ENCODE data around the gene HOATZ.

Gene HOATZ

GRCh38 chr11:111557425-111558111 is 43.0 kb downstream of the HOATZ start:
- peaks cover 9% of the 10 kb centered on the region; the same call in 1 of the 2 replicates for H3K9me3 ChIP-seq (ENCODE audit: insufficient read depth, low read depth, low read length)
- H2AFZ ChIP-seq (ENCODE audit: low read length): no peak overlapping the region
- no peaks in the 10 kb centered on the region; the same call in 1 of the 2 replicates for H3K36me3 ChIP-seq (ENCODE audit: insufficient read depth, low read length)

GRCh38 chr11:111559800-111560464 is 45.4 kb downstream of the HOATZ start:
- Histone ChIP-seq H3F3A (ENCODE audit: low read depth) (no peaks in the 10 kb centered on the region), H3K4me3 (ENCODE audit: low read length, poor library complexity, severe bottlenecking) (no peak overlapping the region), H3K4me1 (ENCODE audit: insufficient read depth, low read length, poor library complexity, severe bottlenecking) (peaks cover 23% of the 10 kb centered on the region), H4K20me1 (ENCODE audit: insufficient read depth, low read length, poor library complexity, severe bottlenecking) (no peaks in the 10 kb centered on the region), H3K9me3 (ENCODE audit: insufficient read depth, low read depth, low read length) (peaks cover 9% of the 10 kb centered on the region; the same call in 1 of the 2 replicates), H2AFZ (ENCODE audit: low read length) (peak overlapping the region; percentile 56; the same call in 1 of the 2 replicates), H3K79me2 (ENCODE audit: insufficient read depth, low read length) (no peaks in the 10 kb centered on the region), H3K27me3 (ENCODE audit: insufficient read depth, low read length, poor library complexity, severe bottlenecking) (no peaks in the 10 kb centered on the region), H3K4me2 (ENCODE audit: low read depth, low read length, poor library complexity, severe bottlenecking) (peak overlapping the region; percentile 47), H3K9me2 (replicated peaks; ENCODE audit: low read depth, low read length) (no peaks in the 10 kb centered on the region), H3K9ac (ENCODE audit: low read depth, low read length, poor library complexity, severe bottlenecking) (peak overlapping the region; percentile 30), H3K36me3 (ENCODE audit: insufficient read depth, low read length) (no peaks in the 10 kb centered on the region; the same call in 1 of the 2 replicates)
- TF ChIP-seq EZH2phosphoT487 (IDR thresholded peaks at IDR 0.05; ENCODE audit: borderline replicate concordance): no peak
- TF ChIP-seq, protein P1, sequence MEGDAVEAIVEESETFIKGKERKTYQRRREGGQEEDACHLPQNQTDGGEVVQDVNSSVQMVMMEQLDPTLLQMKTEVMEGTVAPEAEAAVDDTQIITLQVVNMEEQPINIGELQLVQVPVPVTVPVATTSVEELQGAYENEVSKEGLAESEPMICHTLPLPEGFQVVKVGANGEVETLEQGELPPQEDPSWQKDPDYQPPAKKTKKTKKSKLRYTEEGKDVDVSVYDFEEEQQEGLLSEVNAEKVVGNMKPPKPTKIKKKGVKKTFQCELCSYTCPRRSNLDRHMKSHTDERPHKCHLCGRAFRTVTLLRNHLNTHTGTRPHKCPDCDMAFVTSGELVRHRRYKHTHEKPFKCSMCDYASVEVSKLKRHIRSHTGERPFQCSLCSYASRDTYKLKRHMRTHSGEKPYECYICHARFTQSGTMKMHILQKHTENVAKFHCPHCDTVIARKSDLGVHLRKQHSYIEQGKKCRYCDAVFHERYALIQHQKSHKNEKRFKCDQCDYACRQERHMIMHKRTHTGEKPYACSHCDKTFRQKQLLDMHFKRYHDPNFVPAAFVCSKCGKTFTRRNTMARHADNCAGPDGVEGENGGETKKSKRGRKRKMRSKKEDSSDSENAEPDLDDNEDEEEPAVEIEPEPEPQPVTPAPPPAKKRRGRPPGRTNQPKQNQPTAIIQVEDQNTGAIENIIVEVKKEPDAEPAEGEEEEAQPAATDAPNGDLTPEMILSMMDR (conservative IDR thresholded peaks at IDR 0.05; ENCODE audit: low read length): no peak

More at GRCh38 chr11:111557425-111558111, 43.0 kb downstream of the HOATZ start:
- no peaks in the 10 kb centered on the region for H3F3A ChIP-seq (ENCODE audit: low read depth)
- peaks cover 23% of the 10 kb centered on the region for H3K4me1 ChIP-seq (ENCODE audit: insufficient read depth, low read length, poor library complexity, severe bottlenecking)
- H3K9ac ChIP-seq (ENCODE audit: low read depth, low read length, poor library complexity, severe bottlenecking): no peak overlapping the region
- no peak overlapping the region for H3K4me2 ChIP-seq (ENCODE audit: low read depth, low read length, poor library complexity, severe bottlenecking)
- H3K4me3 ChIP-seq (ENCODE audit: low read length, poor library complexity, severe bottlenecking): no peak overlapping the region
- no peaks in the 10 kb centered on the region for H3K27me3 ChIP-seq (ENCODE audit: insufficient read depth, low read length, poor library complexity, severe bottlenecking)
- H4K20me1 ChIP-seq (ENCODE audit: insufficient read depth, low read length, poor library complexity, severe bottlenecking): no peaks in the 10 kb centered on the region
- H3K79me2 ChIP-seq (ENCODE audit: insufficient read depth, low read length): no peaks in the 10 kb centered on the region
- TF ChIP-seq EZH2phosphoT487 (IDR thresholded peaks at IDR 0.05; ENCODE audit: borderline replicate concordance): no peak
- TF ChIP-seq, protein P1 (conservative IDR thresholded peaks at IDR 0.05; ENCODE audit: low read length): no peak
- no peaks in the 10 kb centered on the region for H3K9me2 ChIP-seq (replicated peaks; ENCODE audit: low read depth, low read length)

- Histone ChIP-seq H4K20me1 (ENCODE audit: insufficient read depth, low read length, poor library complexity, severe bottlenecking) (no peaks in the 10 kb centered on the region), H3K9me2 (replicated peaks; ENCODE audit: low read depth, low read length) (no peaks in the 10 kb centered on the region), H3K4me3 (ENCODE audit: low read length, poor library complexity, severe bottlenecking) (no peak overlapping the region), H3K9me3 (ENCODE audit: insufficient read depth, low read depth, low read length) (peaks cover 6% of the 10 kb centered on the region; the same call in 1 of the 2 replicates), H3K4me1 (ENCODE audit: insufficient read depth, low read length, poor library complexity, severe bottlenecking) (peaks cover 23% of the 10 kb centered on the region), H3K27me3 (ENCODE audit: insufficient read depth, low read length, poor library complexity, severe bottlenecking) (no peaks in the 10 kb centered on the region), H2AFZ (ENCODE audit: low read length) (peak overlapping the region; percentile 37), H3F3A (ENCODE audit: low read depth) (no peaks in the 10 kb centered on the region), H3K4me2 (ENCODE audit: low read depth, low read length, poor library complexity, severe bottlenecking) (peak overlapping the region; percentile 47), H3K79me2 (ENCODE audit: insufficient read depth, low read length) (no peaks in the 10 kb centered on the region), H3K9ac (ENCODE audit: low read depth, low read length, poor library complexity, severe bottlenecking) (peak overlapping the region; percentile 30), H3K36me3 (ENCODE audit: insufficient read depth, low read length) (no peaks in the 10 kb centered on the region; the same call in 1 of the 2 replicates)
- TF ChIP-seq, protein P1 (conservative IDR thresholded peaks at IDR 0.05; ENCODE audit: low read length): no peak
- TF ChIP-seq EZH2phosphoT487 (IDR thresholded peaks at IDR 0.05; ENCODE audit: borderline replicate concordance): no peak
Measured at GRCh38 chr11:111560800-111561199, 46.2 kb downstream of the HOATZ start.

Data from Loucy (cell line).